ENCODE results near the gene CACNG5.

CACNG5 gene

GRCh38 chr17:66909804-66910373, 75.0 kb downstream of the CACNG5 start:
- no peak for DNase-seq

- DNase-seq = no peak
Observed at GRCh38 chr17:66910651-66911285, 75.9 kb downstream of the CACNG5 start.

GRCh38 chr17:66915204-66915611, 80.3 kb downstream of the CACNG5 start:
- DNase-seq = peak; percentile 55

- DNase-seq = no peak
Observed at GRCh38 chr17:66915792-66916191, 80.9 kb downstream of the CACNG5 start.

- no peak for DNase-seq
Observed at GRCh38 chr17:66916946-66917345, 82.0 kb downstream of the CACNG5 start.

GRCh38 chr17:66918896-66919295, 84.0 kb downstream of the CACNG5 start:
- no peak for DNase-seq

GRCh38 chr17:66920435-66920834, 85.5 kb downstream of the CACNG5 start:
- DNase-seq = no peak

GRCh38 chr17:66920950-66921349, 86.0 kb downstream of the CACNG5 start:
- no peak for DNase-seq

GRCh38 chr17:66923886-66924285, 89.0 kb downstream of the CACNG5 start:
- DNase-seq = no peak

- no peak for DNase-seq
Observed at GRCh38 chr17:66925811-66926500, 91.0 kb downstream of the CACNG5 start.

GRCh38 chr17:66928949-66929348, 94.0 kb downstream of the CACNG5 start:
- no peak for DNase-seq

- no peak for DNase-seq
Observed at GRCh38 chr17:66929591-66929990, 94.7 kb downstream of the CACNG5 start.

GRCh38 chr17:66930933-66931332, 96.0 kb downstream of the CACNG5 start:
- no peak for DNase-seq

- DNase-seq = no peak
Observed at GRCh38 chr17:66932311-66932710, 97.4 kb downstream of the CACNG5 start.

GRCh38 chr17:66934040-66934439, 99.1 kb downstream of the CACNG5 start:
- DNase-seq = no peak
